ENCODE results near the gene PIK3AP1.

The PIK3AP1 gene

GRCh38 chr10:96608805-96609204 is 111.5 kb downstream of the PIK3AP1 start:
- no peak for TF ChIP-seq SPI1 (IDR thresholded peaks at IDR 0.05; ENCODE audit: borderline replicate concordance, low read depth)
- H3K27ac ChIP-seq (replicated peaks), result no peak overlapping the region
- DNase-seq (ENCODE audit: low read depth in 1 of 2, low spot score in 1 of 2), result no peak
- H3K27me3 ChIP-seq (ENCODE audit: insufficient read depth, poor library complexity, severe bottlenecking), result no peaks in the 10 kb centered on the region
- H3K4me3 ChIP-seq (replicated peaks; ENCODE audit: insufficient read depth, low read length), result no peak overlapping the region

GRCh38 chr10:96608262-96608661 is 112.1 kb downstream of the PIK3AP1 start:
- H3K4me3 ChIP-seq (replicated peaks; ENCODE audit: insufficient read depth, low read length), result no peak overlapping the region
- TF ChIP-seq POLR2AphosphoS5 (IDR thresholded peaks at IDR 0.05; ENCODE audit: low read depth), result no peak
- no peak for TF ChIP-seq CTCF (IDR thresholded peaks at IDR 0.05; ENCODE audit: insufficient read depth, low read length)
- TF ChIP-seq REST (IDR thresholded peaks at IDR 0.05; ENCODE audit: insufficient replicate concordance, low read depth), result no peak
- no peak for TF ChIP-seq SPI1 (IDR thresholded peaks at IDR 0.05; ENCODE audit: borderline replicate concordance, low read depth)
- no peak for TF ChIP-seq GABPA (IDR thresholded peaks at IDR 0.05; ENCODE audit: low read depth)
- no peak overlapping the region for H3K27ac ChIP-seq (replicated peaks)
- DNase-seq (ENCODE audit: low read depth in 1 of 2, low spot score in 1 of 2), result no peak
- H3K27me3 ChIP-seq (ENCODE audit: insufficient read depth, poor library complexity, severe bottlenecking), result no peaks in the 10 kb centered on the region

GRCh38 chr10:96606946-96607345 is 113.4 kb downstream of the PIK3AP1 start:
- Histone ChIP-seq H3K27ac (replicated peaks) (no peak overlapping the region), H3K27me3 (ENCODE audit: insufficient read depth, poor library complexity, severe bottlenecking) (no peaks in the 10 kb centered on the region), H3K4me3 (replicated peaks; ENCODE audit: insufficient read depth, low read length) (no peak overlapping the region)
- TF ChIP-seq REST (IDR thresholded peaks at IDR 0.05; ENCODE audit: insufficient replicate concordance, low read depth) (no peak), CTCF (IDR thresholded peaks at IDR 0.05; ENCODE audit: insufficient read depth, low read length) (no peak), SPI1 (IDR thresholded peaks at IDR 0.05; ENCODE audit: borderline replicate concordance, low read depth) (no peak), GABPA (IDR thresholded peaks at IDR 0.05; ENCODE audit: low read depth) (no peak), POLR2AphosphoS5 (IDR thresholded peaks at IDR 0.05; ENCODE audit: low read depth) (no peak)
- DNase-seq (ENCODE audit: low read depth in 1 of 2, low spot score in 1 of 2), result no peak

GRCh38 chr10:96606216-96606615 is 114.1 kb downstream of the PIK3AP1 start:
- Histone ChIP-seq H3K27ac (replicated peaks) (no peak overlapping the region), H3K4me3 (replicated peaks; ENCODE audit: insufficient read depth, low read length) (no peak overlapping the region), H3K27me3 (ENCODE audit: insufficient read depth, poor library complexity, severe bottlenecking) (no peaks in the 10 kb centered on the region)
- DNase-seq (ENCODE audit: low read depth in 1 of 2, low spot score in 1 of 2), result no peak
- TF ChIP-seq POLR2AphosphoS5 (IDR thresholded peaks at IDR 0.05; ENCODE audit: low read depth) (no peak), REST (IDR thresholded peaks at IDR 0.05; ENCODE audit: insufficient replicate concordance, low read depth) (no peak), CTCF (IDR thresholded peaks at IDR 0.05; ENCODE audit: insufficient read depth, low read length) (no peak)
